CMK (cell line): Measurements from ENCODE around the gene ST3GAL4.
A peak's percentile ranks its signal among the peaks of the same experiment; 100 is the strongest.

Experiments used
- DNase-seq: peaks from one replicate; pipeline ENCODE4 v3.0.0-alpha.2; 2010; ENCODE audit warnings: low read depth

ST3GAL4 gene

GRCh38 chr11:126426820-126427749 lies 71.6 kb downstream of the ST3GAL4 start:
- no peak for DNase-seq

GRCh38 chr11:126430581-126431335 lies 75.3 kb downstream of the ST3GAL4 start:
- DNase-seq: peak; percentile 95

- no peak for DNase-seq
These were observed 76.0 kb downstream of the ST3GAL4 start for GRCh38 chr11:126431401-126432064.

- DNase-seq: no peak
These were observed 76.6 kb downstream of the ST3GAL4 start for GRCh38 chr11:126432065-126432461.

- no peak for DNase-seq
These were observed 77.0 kb downstream of the ST3GAL4 start for GRCh38 chr11:126432525-126432924.

GRCh38 chr11:126433244-126433846 lies 77.9 kb downstream of the ST3GAL4 start:
- DNase-seq: no peak

GRCh38 chr11:126433989-126434949 lies 78.8 kb downstream of the ST3GAL4 start:
- no peak for DNase-seq

GRCh38 chr11:126434950-126435335 lies 79.5 kb downstream of the ST3GAL4 start:
- DNase-seq: no peak

GRCh38 chr11:126436209-126436755 lies 80.8 kb downstream of the ST3GAL4 start:
- DNase-seq: no peak

GRCh38 chr11:126437731-126438130 lies 82.2 kb downstream of the ST3GAL4 start:
- no peak for DNase-seq

- DNase-seq: no peak
These were observed 82.8 kb downstream of the ST3GAL4 start for GRCh38 chr11:126438272-126438671.

- no peak for DNase-seq
These were observed 83.2 kb downstream of the ST3GAL4 start for GRCh38 chr11:126438691-126439090.

- no peak for DNase-seq
These were observed 84.8 kb downstream of the ST3GAL4 start for GRCh38 chr11:126440276-126440675.

- peak; percentile 91 for DNase-seq
These were observed 85.5 kb downstream of the ST3GAL4 start for GRCh38 chr11:126440792-126441514.

GRCh38 chr11:126443120-126443519 lies 87.6 kb downstream of the ST3GAL4 start:
- no peak for DNase-seq

- no peak for DNase-seq
These were observed 88.6 kb downstream of the ST3GAL4 start for GRCh38 chr11:126444072-126444471.

GRCh38 chr11:126446581-126446980 lies 91.1 kb downstream of the ST3GAL4 start:
- DNase-seq: no peak

GRCh38 chr11:126450198-126450597 lies 94.7 kb downstream of the ST3GAL4 start:
- DNase-seq: no peak

- DNase-seq: no peak
These were observed 95.3 kb downstream of the ST3GAL4 start for GRCh38 chr11:126450806-126451205.

- no peak for DNase-seq
These were observed 95.8 kb downstream of the ST3GAL4 start for GRCh38 chr11:126451211-126451802.
